Heart left ventricle (tissue), 16 donors: ENCODE results near the gene STRN4. TPM values are rescaled to one million over a fixed set of nuclear protein-coding genes. Genes with fewer than 3 reads are reported as not detected.

ENCODE experiments used
- ATAC-seq, 4 donors: fragments of 200-7000 bp; cut with Tn5 transposase; one replicate each; pipeline ENCODE4 v1.9.1; 2020 to 2022; ENCODE audit warnings: moderate library complexity in 4 of 4, mild to moderate bottlenecking in 3 of 4, moderate number of reproducible peaks in 1 of 4
- DNase-seq, 5 donors: peaks; one replicate each; pipeline ENCODE4 v3.0.0-alpha.2; 2020
- H3K27ac ChIP-seq, 12 donors: fragments of 200-600 bp; sonication (generic) in 4 of 12; one replicate each; pipeline versions ENCODE4 v1.5.0 to v1.8.0; 2016 to 2022; ENCODE audit warnings: mild to moderate bottlenecking in 2 of 12
- H3K27me3 ChIP-seq, 9 donors: fragments of 200-600 bp; sonication (generic) in 2 of 9; one replicate each; pipeline versions ENCODE4 v1.5.1 to v1.8.0; 2016 to 2022; ENCODE audit warnings: mild to moderate bottlenecking in 3 of 9
- H3K36me3 ChIP-seq, 9 donors: fragments of 200-600 bp; sonication (generic) in 2 of 9; one replicate each; pipeline versions ENCODE4 v1.5.0 to v1.8.0; 2018 to 2022; ENCODE audit warnings: mild to moderate bottlenecking in 2 of 9
- H3K4me1 ChIP-seq, 12 donors: fragments of 200-600 bp; sonication (generic) in 4 of 12; one replicate each; pipeline versions ENCODE4 v1.5.0 to v1.8.0; 2016 to 2022; ENCODE audit warnings: mild to moderate bottlenecking in 3 of 12
- H3K4me3 ChIP-seq, 12 donors: fragments of 200-600 bp; sonication (generic) in 4 of 12; one replicate each; pipeline versions ENCODE4 v1.5.0 to v1.8.0; 2017 to 2022; ENCODE audit warnings: mild to moderate bottlenecking in 9 of 12, moderate library complexity in 4 of 12
- H3K9me3 ChIP-seq, 12 donors: fragments of 200-600 bp; sonication (generic) in 4 of 12; one replicate each; pipeline versions ENCODE4 v1.5.0 to v1.8.0; 2016 to 2022; ENCODE audit warnings: mild to moderate bottlenecking in 1 of 12
- POLR2A ChIP-seq, 2 donors: fragments of 450-650 bp; IDR thresholded peaks; one replicate each; pipeline ENCODE4 v1.6.1; 2017; ENCODE audit warnings: antibody characterized with exemption in 2 of 2, mild to moderate bottlenecking in 2 of 2, moderate library complexity in 2 of 2
- WGBS, 4 donors: extraction: QIAGEN DNeasy Blood & Tissue Kit in 2 of 4; methylation state at CpG; one replicate each; pipeline versions ENCODE4 v1.1.5 to v1.1.7; 2013 to 2018; 5-methylcytosine and 5-hydroxymethylcytosine counted together
- intact Hi-C, 10 donors: fragments of 100-400 bp; cut with DNase I; formaldehyde crosslinking; loops; one replicate each; pipeline versions ENCODE4 v1.11.1 to v1.14.2; 2022
- polyA plus RNA-seq, 2 donors: library from polyadenylated mRNA; stranded (reverse); fragments of 200-250 nt; gene quantifications; one replicate each; pipeline ENCODE4 v1.2.3, GENCODE V29; 2013
- total RNA-seq, 9 donors: library from RNA; depleted of rRNA in 2 of 9; stranded (reverse); fragments of >200 nt in 2 of 9; fragmentation: NEBNext Ultra II Directional in 3 of 9; extraction: Animal tissue kit (Norgen Biotek cat#: 25700) in 3 of 9; gene quantifications; one replicate each; pipeline versions ENCODE4 v1.1.0 to v1.2.4, GENCODE V29; 2016 to 2023
- TF ChIP-seq, protein P1 (sequence below), 12 donors: fragments of 200-600 bp; sonication (generic) in 4 of 12; IDR thresholded peaks; one replicate each; pipeline versions ENCODE4 v1.5.0 to v1.8.0; 2018 to 2022; ENCODE audit warnings: antibody characterized with exemption in 12 of 12, mild to moderate bottlenecking in 5 of 12
- donor health status: ischemic (EF 13 %, LVEDD 7.1; RV severe dilation, severe dysfunction).
- donor health status: healthy with polysubstance abuse.
- donor health status: DM: no; HTN: yes; CAD: no.
- donor health status: DM: no; HTN: no; CAD: no.
- donor health status: ischemic (EF 25% LVEDD 6.9; RV normal size, moderate dysfunction).
- donor health status: ischemic (EF 25% LVEDD 5.7; RV mildly dilated, moderate dysfunction).
- donor health status: healthy.
- donor health status: DM: yes; HTN: yes; CAD: no.
- donor health status: ischemic (EF 35%, LVEDD 5.7; RV mildly dilated, moderate dysfunction).
- donor health status: nonischemic (EF 11% LVEDD 7.7; RV severe dilation, severe dysfunction).
- donor health status: DM: yes; HTN: yes; CAD: no.
- donor health status: PGD.
- donor health status: ischemic (EF 29% LVEDD 5.4; RV normal size, mild dysfunction).
- donor health status: nonischemic (EF 23%, LVEDD 6.1; RV moderate dilation, normal function).

STRN4 gene
- total and polyA plus RNA-seq, 11 donors, result 41.0 to 93.6 (median 53.7) TPM

DNA sequence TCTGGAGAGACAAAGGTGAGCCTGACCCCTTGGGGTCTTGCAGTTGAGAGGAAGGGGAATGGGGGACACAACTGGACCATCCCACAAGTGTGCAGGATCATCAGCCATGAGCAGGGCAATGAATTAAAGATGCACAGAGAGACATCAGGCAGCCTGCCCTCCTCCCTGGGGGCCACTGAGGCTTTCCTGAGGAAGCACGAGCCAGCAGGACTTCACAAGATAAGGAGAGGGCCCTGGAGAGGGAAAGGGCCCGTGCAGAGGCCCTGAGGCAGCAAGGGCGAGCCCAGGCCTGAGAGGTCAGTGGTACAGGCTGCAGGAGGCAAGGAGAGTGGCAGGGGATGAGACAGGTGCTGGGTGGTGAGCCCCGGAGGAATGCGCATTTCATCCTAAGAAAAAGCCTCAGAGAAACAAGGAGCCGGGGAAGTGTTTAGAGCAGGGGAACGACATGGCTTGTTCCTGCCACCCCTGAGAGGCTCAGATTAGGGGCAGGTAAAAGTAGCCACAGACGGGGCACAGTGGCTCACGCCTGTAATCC, 20.3 kb downstream of the STRN4 start:
- intact Hi-C loops, result no loop called here
- no peak overlapping the region for H3K27ac ChIP-seq
- TF ChIP-seq POLR2A (IDR thresholded peaks at IDR 0.05), result no peak
- TF ChIP-seq, protein P1, sequence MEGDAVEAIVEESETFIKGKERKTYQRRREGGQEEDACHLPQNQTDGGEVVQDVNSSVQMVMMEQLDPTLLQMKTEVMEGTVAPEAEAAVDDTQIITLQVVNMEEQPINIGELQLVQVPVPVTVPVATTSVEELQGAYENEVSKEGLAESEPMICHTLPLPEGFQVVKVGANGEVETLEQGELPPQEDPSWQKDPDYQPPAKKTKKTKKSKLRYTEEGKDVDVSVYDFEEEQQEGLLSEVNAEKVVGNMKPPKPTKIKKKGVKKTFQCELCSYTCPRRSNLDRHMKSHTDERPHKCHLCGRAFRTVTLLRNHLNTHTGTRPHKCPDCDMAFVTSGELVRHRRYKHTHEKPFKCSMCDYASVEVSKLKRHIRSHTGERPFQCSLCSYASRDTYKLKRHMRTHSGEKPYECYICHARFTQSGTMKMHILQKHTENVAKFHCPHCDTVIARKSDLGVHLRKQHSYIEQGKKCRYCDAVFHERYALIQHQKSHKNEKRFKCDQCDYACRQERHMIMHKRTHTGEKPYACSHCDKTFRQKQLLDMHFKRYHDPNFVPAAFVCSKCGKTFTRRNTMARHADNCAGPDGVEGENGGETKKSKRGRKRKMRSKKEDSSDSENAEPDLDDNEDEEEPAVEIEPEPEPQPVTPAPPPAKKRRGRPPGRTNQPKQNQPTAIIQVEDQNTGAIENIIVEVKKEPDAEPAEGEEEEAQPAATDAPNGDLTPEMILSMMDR (IDR thresholded peaks at IDR 0.05), result no peak

DNA sequence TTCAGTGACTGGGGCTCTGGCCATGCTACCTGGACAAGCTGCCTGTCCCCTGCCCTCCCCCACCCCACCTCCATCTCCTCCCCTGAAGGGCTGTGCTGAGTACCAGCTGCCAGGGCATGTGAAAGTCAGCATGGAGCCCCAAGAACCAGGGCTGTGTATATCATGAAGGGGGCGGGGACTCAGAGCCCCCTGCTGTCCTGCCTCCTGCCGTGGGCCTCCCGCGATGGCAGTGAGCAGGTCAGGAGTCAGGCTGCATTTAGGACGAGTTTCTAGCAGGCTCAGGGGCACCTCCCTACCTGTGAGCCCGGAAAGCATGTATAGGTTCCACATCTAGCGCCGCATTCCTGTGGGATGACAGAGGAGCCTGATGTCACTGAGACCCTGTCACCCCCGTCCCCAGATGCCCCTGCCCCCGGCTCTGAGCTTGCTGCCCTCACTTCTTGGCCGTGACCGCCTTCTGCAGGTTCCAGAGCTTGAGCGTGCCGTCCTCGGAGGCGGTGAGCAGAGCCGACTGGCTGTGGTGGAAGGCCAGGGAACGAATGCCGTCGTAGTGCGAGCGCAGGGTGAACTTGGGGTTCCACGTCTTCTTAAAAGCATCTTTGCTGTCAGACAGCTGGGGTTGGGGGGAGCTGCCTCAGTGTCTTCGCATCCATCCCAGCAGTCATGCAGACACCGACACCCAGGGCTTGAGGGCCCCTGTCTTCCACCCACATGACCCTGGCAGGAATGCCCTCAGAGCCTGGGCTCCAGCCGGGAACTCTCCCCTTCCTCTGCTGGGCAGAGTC, 21.0 kb downstream of the STRN4 start:
- intact Hi-C loops, result no loop called here
- Histone ChIP-seq H3K27me3 (no peaks in the 10 kb centered on the region), H3K36me3 (peaks cover 2 to 99% (median 95%) of the 10 kb centered on the region in 9 donors), H3K4me1 (peaks cover 0 to 33% (median 21%) of the 10 kb centered on the region in 12 donors), H3K9me3 (no peaks in the 10 kb centered on the region), H3K27ac (no peak overlapping the region), H3K4me3 (no peak overlapping the region)
- 88 to 90% (median 90%) methylated on average over 17 to 26 of the region's 26 CpGs for WGBS, 4 donors
- ATAC-seq (no peak), DNase-seq (peak in 1 of 5 donors; percentile 49)
- no peak for TF ChIP-seq POLR2A (IDR thresholded peaks at IDR 0.05)
- TF ChIP-seq, protein P1 (IDR thresholded peaks at IDR 0.05), result no peak

More for the DNA sequence above, 20.3 kb downstream of the STRN4 start:
- WGBS, 4 donors, result 60 to 70% (median 64%) methylated on average over 9 of the region's 9 CpGs
- Histone ChIP-seq H3K36me3 (peaks cover 2 to 99% (median 94%) of the 10 kb centered on the region in 9 donors), H3K27me3 (no peaks in the 10 kb centered on the region), H3K4me3 (no peak overlapping the region), H3K4me1 (peaks cover 0 to 39% (median 21%) of the 10 kb centered on the region in 12 donors), H3K9me3 (no peaks in the 10 kb centered on the region)
- peak in 1 of 5 donors; percentile 12 for DNase-seq
- ATAC-seq, result no peak

DNA sequence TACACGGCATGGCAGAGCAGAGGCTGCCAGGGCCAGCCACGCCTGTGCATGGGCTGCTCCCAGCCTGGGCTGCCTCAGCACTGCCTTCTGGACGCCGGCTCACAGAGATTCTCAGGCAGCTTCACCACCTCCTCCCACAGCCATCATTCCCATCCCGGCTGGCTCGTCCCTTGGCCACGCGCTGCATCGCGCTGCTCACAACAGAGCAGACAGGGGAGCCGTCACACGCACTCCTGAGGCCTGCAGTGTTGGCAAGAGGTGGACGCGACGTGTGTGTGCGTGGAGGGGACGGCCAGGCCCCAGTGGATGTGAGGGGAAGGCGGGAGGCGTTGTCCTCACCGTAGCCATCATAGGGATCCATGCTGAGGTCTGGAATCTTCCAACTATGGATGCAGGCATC, 21.8 kb downstream of the STRN4 start:
- no peak for ATAC-seq
- peak in 1 of 5 donors; percentile 34 for DNase-seq
- H3K4me1 ChIP-seq, result peaks cover 0 to 33% (median 21%) of the 10 kb centered on the region in 12 donors
- H3K4me3 ChIP-seq, result no peak overlapping the region
- H3K27me3 ChIP-seq, result no peaks in the 10 kb centered on the region
- no peak for TF ChIP-seq POLR2A (IDR thresholded peaks at IDR 0.05)
- TF ChIP-seq, protein P1 (IDR thresholded peaks at IDR 0.05), result no peak
- peaks cover 2 to 99% (median 92%) of the 10 kb centered on the region in 9 donors for H3K36me3 ChIP-seq
- intact Hi-C loops, result no loop called here
- H3K27ac ChIP-seq, result no peak overlapping the region
- H3K9me3 ChIP-seq, result no peaks in the 10 kb centered on the region
- WGBS, 4 donors, result 82 to 95% (median 90%) methylated on average over 15 to 20 of the region's 20 CpGs

DNA sequence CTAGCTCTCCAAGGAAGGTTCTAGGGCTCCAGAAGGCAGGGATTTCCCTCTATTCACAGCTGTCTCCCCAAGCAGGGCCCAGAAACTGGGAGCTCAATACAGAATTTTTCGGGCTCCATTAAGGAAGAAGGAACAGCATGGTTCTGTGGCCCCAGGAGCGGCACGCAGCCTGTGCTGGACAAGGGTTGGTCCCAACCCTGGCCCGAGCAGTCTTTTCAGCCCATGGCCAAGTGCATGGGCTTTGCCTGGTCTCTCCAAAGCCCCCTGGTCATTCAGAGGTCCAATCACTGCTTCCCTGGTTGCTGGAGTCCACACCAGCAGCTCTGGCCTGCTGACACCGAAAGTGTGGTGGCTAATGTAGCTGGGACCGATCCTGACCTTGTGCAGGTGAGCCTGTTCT, 22.8 kb downstream of the STRN4 start:
- intact Hi-C loops, result no loop called here
- Histone ChIP-seq H3K9me3 (no peaks in the 10 kb centered on the region), H3K4me3 (no peak overlapping the region), H3K27me3 (no peaks in the 10 kb centered on the region), H3K27ac (no peak overlapping the region), H3K36me3 (peaks cover 2 to 92% (median 89%) of the 10 kb centered on the region in 9 donors), H3K4me1 (peaks cover 0 to 32% (median 16%) of the 10 kb centered on the region in 12 donors)
- TF ChIP-seq, protein P1 (IDR thresholded peaks at IDR 0.05), result no peak
- no peak for TF ChIP-seq POLR2A (IDR thresholded peaks at IDR 0.05)
- DNase-seq, result peak in 1 of 5 donors; percentile 33
- ATAC-seq, result no peak
- 95 to 100% (median 97%) methylated on average over 6 of the region's 6 CpGs for WGBS, 4 donors
